Thymus (tissue), 11 donors: Measurements from ENCODE around the gene RAB11FIP5. TPM values are rescaled to one million over a fixed set of nuclear protein-coding genes. Genes with fewer than 3 reads are reported as not detected.

Source experiments
- DNase-seq, 9 donors: peaks; one replicate each; pipeline ENCODE4 v3.0.0-alpha.2; 2013; ENCODE audit warnings: low spot score in 9 of 9, low read depth in 6 of 9, missing footprints in 1 of 9
- H3K27ac ChIP-seq, 2 donors: one replicate each; pipeline ENCODE4 v1.5.1; 2013; ENCODE audit warnings: control low read depth in 1 of 2, low read depth in 1 of 2, low read length in 1 of 2, mild to moderate bottlenecking in 1 of 2, moderate library complexity in 1 of 2
- H3K27me3 ChIP-seq, 2 donors: one replicate each; pipeline ENCODE4 v1.5.1; 2013; ENCODE audit warnings: low read length in 1 of 2; ENCODE audit not compliant: control insufficient read depth in 2 of 2, insufficient read depth in 1 of 2
- H3K36me3 ChIP-seq, 2 donors: one replicate each; pipeline ENCODE4 v1.5.1; 2013; ENCODE audit warnings: low read length in 1 of 2, mild to moderate bottlenecking in 1 of 2, moderate library complexity in 1 of 2; ENCODE audit not compliant: control insufficient read depth in 2 of 2, insufficient read depth in 2 of 2
- H3K4me1 ChIP-seq, 2 donors: one replicate each; pipeline ENCODE4 v1.5.1; 2013; ENCODE audit warnings: low read length in 2 of 2; ENCODE audit not compliant: control insufficient read depth in 2 of 2, insufficient read depth in 2 of 2
- H3K4me3 ChIP-seq, 2 donors: one replicate each; pipeline ENCODE4 v1.5.1; 2013; ENCODE audit warnings: low read length in 2 of 2, control low read depth in 1 of 2, mild to moderate bottlenecking in 1 of 2
- H3K9me3 ChIP-seq, 2 donors: one replicate each; pipeline ENCODE4 v1.5.1; 2013; ENCODE audit warnings: low read length in 1 of 2, mild to moderate bottlenecking in 1 of 2; ENCODE audit not compliant: control insufficient read depth in 2 of 2, insufficient read depth in 1 of 2
- WGBS: extraction: QIAGEN DNeasy Blood & Tissue Kit; methylation state at CpG from one replicate; pipeline ENCODE4 v1.1.7; 2013; 5-methylcytosine and 5-hydroxymethylcytosine counted together
- polyA plus RNA-seq: library from polyadenylated mRNA; stranded (reverse); fragments of 200-250 nt; gene quantifications from one replicate; pipeline ENCODE4 v1.2.3, GENCODE V29; 2013
- total RNA-seq: library from RNA; stranded (reverse); fragments of 120-200 nt; gene quantifications from one replicate; pipeline ENCODE4 v1.2.4, GENCODE V29; 2013
- donor health status: healthy.

The RAB11FIP5 gene
- total and polyA plus RNA-seq, 2 donors = 0.71 to 3.8 TPM

DNA sequence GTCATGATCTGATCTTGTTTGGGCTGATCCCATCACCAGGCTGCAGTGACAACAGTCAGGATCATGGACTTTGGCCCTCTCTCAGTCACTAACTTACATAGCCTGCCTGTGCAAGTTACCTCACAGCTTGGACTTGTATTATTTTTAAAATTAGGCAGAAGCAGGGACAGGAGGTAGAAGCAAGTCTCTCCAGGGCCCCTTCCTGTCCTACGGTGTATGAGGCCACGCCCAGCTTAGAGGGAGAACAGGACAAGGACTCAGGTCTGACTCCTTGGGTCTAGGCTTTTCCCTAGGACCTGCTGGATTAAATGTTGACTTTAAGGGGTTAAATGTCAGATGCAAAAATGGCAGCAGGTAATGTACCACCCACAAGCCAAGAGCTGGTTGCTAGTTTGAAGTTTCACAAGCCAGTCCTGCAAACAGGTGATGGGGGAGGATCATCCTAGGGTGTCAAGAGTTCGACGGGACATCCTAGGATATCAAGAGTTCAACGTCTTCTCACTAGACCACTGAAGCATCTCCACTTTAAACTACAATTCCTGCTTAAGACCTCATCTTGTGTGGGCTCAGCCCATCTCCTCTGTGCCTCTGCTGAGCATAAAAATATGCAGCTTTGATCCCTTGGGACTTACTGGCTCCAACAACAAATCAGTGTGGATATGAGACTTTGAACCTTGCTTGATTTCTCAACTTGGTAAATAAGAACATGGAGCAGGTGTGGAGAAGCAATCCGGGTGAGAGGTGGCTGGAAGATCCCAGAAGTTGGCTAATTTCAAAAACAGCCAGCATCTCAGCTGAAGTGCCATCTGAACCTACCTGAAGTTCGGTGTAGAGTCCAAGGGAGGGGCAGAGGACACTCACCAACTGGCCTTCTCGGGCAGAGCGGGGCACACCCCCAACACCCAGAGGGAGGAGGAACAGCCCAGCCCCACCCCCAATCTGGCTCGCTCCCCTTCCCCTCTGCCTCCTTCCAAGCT is 80.7 kb downstream of the RAB11FIP5 start:
- Histone ChIP-seq H3K27ac (no peak overlapping the region), H3K4me1 (no peaks in the 10 kb centered on the region), H3K4me3 (no peak overlapping the region), H3K9me3 (no peaks in the 10 kb centered on the region), H3K36me3 (no peaks in the 10 kb centered on the region), H3K27me3 (no peaks in the 10 kb centered on the region)
- DNase-seq = no peak
- 96% methylated on average over 10 of the region's 10 CpGs for WGBS

- Histone ChIP-seq H3K9me3 (no peaks in the 10 kb centered on the region), H3K27me3 (no peaks in the 10 kb centered on the region), H3K27ac (no peak overlapping the region), H3K4me3 (no peak overlapping the region), H3K4me1 (no peaks in the 10 kb centered on the region), H3K36me3 (no peaks in the 10 kb centered on the region)
- DNase-seq = no peak
- 96% methylated on average over 3 of the region's 3 CpGs for WGBS
Measured at GRCh38 chr2:73031095-73031678, 81.6 kb downstream of the RAB11FIP5 start.

DNA sequence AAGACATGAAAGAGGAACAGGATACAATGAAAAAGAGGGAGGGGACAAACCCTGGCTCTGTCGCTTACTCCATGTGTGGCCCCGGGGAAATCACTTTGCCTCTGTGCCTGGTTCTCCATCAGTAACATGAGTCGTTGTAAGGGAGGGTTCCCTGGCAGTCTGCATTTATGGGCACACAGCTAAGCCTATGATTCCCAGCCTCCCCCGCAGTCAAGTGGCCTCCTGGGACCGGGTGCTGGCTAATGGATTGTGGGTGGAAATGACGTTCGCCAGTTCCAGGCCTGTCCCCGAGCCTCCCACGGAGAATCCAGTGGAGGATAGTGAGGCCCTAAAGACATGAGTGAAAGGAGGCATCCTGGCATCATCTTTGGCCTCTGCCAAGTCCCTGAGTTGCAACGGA is 83.9 kb downstream of the RAB11FIP5 start:
- H3K36me3 ChIP-seq = no peaks in the 10 kb centered on the region
- H3K4me1 ChIP-seq = no peaks in the 10 kb centered on the region
- no peak overlapping the region for H3K4me3 ChIP-seq
- no peak overlapping the region for H3K27ac ChIP-seq
- WGBS = 96% methylated on average over 10 of the region's 10 CpGs
- DNase-seq = no peak
- H3K27me3 ChIP-seq = no peaks in the 10 kb centered on the region
- no peaks in the 10 kb centered on the region for H3K9me3 ChIP-seq

DNA sequence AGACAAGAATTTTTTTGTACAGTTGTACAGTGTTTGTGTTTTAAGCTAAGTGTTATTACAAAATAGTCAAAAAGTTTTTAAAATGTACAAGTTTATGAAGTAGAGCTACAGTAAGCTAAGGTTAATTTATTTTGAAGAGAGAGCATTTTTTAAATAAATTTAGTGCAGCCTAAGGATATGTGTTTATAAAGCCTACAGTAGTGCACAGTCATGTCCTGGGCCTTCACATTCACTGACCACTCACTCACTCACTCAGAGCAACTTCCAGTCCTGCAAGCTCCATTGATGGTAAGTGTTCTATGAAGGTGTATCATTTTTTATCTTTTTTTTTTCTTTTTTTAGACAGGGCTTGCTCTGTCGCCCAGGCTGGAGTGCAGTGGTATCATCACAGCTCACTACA is 85.4 kb downstream of the RAB11FIP5 start:
- Histone ChIP-seq H3K27me3 (no peaks in the 10 kb centered on the region), H3K4me3 (no peak overlapping the region), H3K9me3 (no peaks in the 10 kb centered on the region), H3K27ac (no peak overlapping the region), H3K4me1 (no peaks in the 10 kb centered on the region), H3K36me3 (no peaks in the 10 kb centered on the region)
- WGBS = 58% methylated on average over 1 of the region's 1 CpG
- DNase-seq = no peak

GRCh38 chr2:73023497-73023896 is 89.3 kb downstream of the RAB11FIP5 start:
- DNase-seq = no peak
- Histone ChIP-seq H3K4me1 (no peaks in the 10 kb centered on the region), H3K36me3 (no peaks in the 10 kb centered on the region), H3K9me3 (no peaks in the 10 kb centered on the region), H3K4me3 (no peak overlapping the region), H3K27me3 (no peaks in the 10 kb centered on the region), H3K27ac (no peak overlapping the region)
- WGBS = 96% methylated on average over 1 of the region's 1 CpG

Other genes starting within 250 kb of the RAB11FIP5 start
- 1.8 TPM for gene SPR, start 225.5 kb downstream of the RAB11FIP5 start, total RNA-seq
- 9.1 TPM for gene SPR, start 225.5 kb downstream of the RAB11FIP5 start, polyA plus RNA-seq
- gene EMX1, start 195.4 kb downstream of the RAB11FIP5 start, total RNA-seq = 0.38 TPM
- 0.82 TPM for gene EMX1, start 195.4 kb downstream of the RAB11FIP5 start, polyA plus RNA-seq
- 11.0 TPM for gene SFXN5, start 41.2 kb downstream of the RAB11FIP5 start, total RNA-seq
- 6.2 TPM for gene SFXN5, start 41.2 kb downstream of the RAB11FIP5 start, polyA plus RNA-seq
- gene NOTO, start 89.6 kb upstream of the RAB11FIP5 start, total RNA-seq = not detected
- 0.02 TPM for gene NOTO, start 89.6 kb upstream of the RAB11FIP5 start, polyA plus RNA-seq
- gene SMYD5, start 101.3 kb upstream of the RAB11FIP5 start, total RNA-seq = 11.5 TPM
- 14.5 TPM for gene SMYD5, start 101.3 kb upstream of the RAB11FIP5 start, polyA plus RNA-seq
- 20.2 TPM for gene PRADC1, start 120.3 kb upstream of the RAB11FIP5 start, total RNA-seq
- gene PRADC1, start 120.3 kb upstream of the RAB11FIP5 start, polyA plus RNA-seq = 15.4 TPM
- 313 TPM for gene CCT7, start 121.4 kb upstream of the RAB11FIP5 start, total RNA-seq
- gene CCT7, start 121.4 kb upstream of the RAB11FIP5 start, polyA plus RNA-seq = 115 TPM
- gene FBXO41, start 171.5 kb upstream of the RAB11FIP5 start, total RNA-seq = 2.8 TPM
- gene FBXO41, start 171.5 kb upstream of the RAB11FIP5 start, polyA plus RNA-seq = 8.2 TPM
- gene EGR4, start 180.6 kb upstream of the RAB11FIP5 start, total RNA-seq = 0.05 TPM
- 0.14 TPM for gene EGR4, start 180.6 kb upstream of the RAB11FIP5 start, polyA plus RNA-seq